GM12891 (cell line): ENCODE results near the gene TSPOAP1.
"Not testable (repeated sequence)": the region's sequence is repeated elsewhere in the genome, so short reads cannot be mapped to it uniquely, and the experiment has no call there.

Source experiments
- POLR2A ChIP-seq: IDR thresholded peaks from 2 replicates; pipeline ENCODE4 v1.6.1; 2011; ENCODE audit warnings: low read depth, low read length, control low read depth
- POLR2AphosphoS5 ChIP-seq: IDR thresholded peaks from 2 replicates; pipeline ENCODE4 v1.6.1; 2011; ENCODE audit warnings: low read depth, low read length, control low read depth
- SPI1 ChIP-seq: IDR thresholded peaks from 2 replicates; pipeline ENCODE4 v1.6.1; 2011; ENCODE audit warnings: low read depth, low read length, control low read depth
- TAF1 ChIP-seq: IDR thresholded peaks from 2 replicates; pipeline ENCODE4 v1.6.1; 2011; ENCODE audit warnings: low read depth, low read length, control low read depth

GRCh38 chr17:58341136-58341860 is 12.7 kb upstream of the TSPOAP1 start:
- TF ChIP-seq POLR2AphosphoS5, POLR2A, TAF1, SPI1: not testable (repeated sequence)
